Adrenal gland (tissue), 12 donors: ENCODE measurements around the gene DOCK1. TPM values are rescaled to one million over a fixed set of nuclear protein-coding genes. Genes with fewer than 3 reads are reported as not detected.

Experiments used
- DNase-seq, 7 donors: peaks; one replicate each; pipeline ENCODE4 v3.0.0-alpha.2; 2019 to 2020
- H3K27ac ChIP-seq, 5 donors: fragments of 200-600 bp; sonication (generic) in 4 of 5; 1 replicate in 3 of 5; 2 replicates in 2 of 5; pipeline versions ENCODE4 v1.5.1 to v1.8.0; 2016 to 2020; ENCODE audit warnings: mild to moderate bottlenecking in 1 of 5
- H3K27me3 ChIP-seq: fragments of 200-600 bp; 2 replicates; pipeline ENCODE4 v1.8.0; 2021
- H3K36me3 ChIP-seq, 2 donors: fragments of 200-600 bp; replicated peaks in 1 of 2; 1 replicate in 1 of 2; 2 replicates in 1 of 2; pipeline versions ENCODE4 v1.5.1 to v1.8.0; 2018 to 2022
- H3K4me1 ChIP-seq, 2 donors: fragments of 200-600 bp; replicated peaks in 1 of 2; 1 replicate in 1 of 2; 2 replicates in 1 of 2; pipeline versions ENCODE4 v1.5.1 to v1.8.0; 2018 to 2021
- H3K4me3 ChIP-seq, 4 donors: fragments of 200-600 bp; sonication (generic) in 3 of 4; one replicate each; pipeline ENCODE4 v1.5.1; 2016 to 2018
- H3K9me3 ChIP-seq, 3 donors: fragments of 200-600 bp; sonication (generic) in 1 of 3; replicated peaks in 1 of 3; 1 replicate in 2 of 3; 2 replicates in 1 of 3; pipeline versions ENCODE4 v1.5.1 to v1.8.0; 2016 to 2021
- CTCF ChIP-seq, 6 experiments: fragments of 450-650 bp in 4 of 6; fragments of 200-600 bp in 2 of 6; sonication (generic) in 1 of 6; IDR thresholded peaks; 1 replicate in 5 of 6; 2 replicates in 1 of 6; pipeline versions ENCODE4 v1.5.1 to v1.8.0; 2016 to 2021; ENCODE audit warnings: antibody characterized with exemption in 6 of 6, mild to moderate bottlenecking in 2 of 6, moderate library complexity in 1 of 6
- POLR2A ChIP-seq, 2 donors: fragments of 450-650 bp; IDR thresholded peaks; one replicate each; pipeline ENCODE4 v1.6.1; 2017; ENCODE audit warnings: antibody characterized with exemption in 2 of 2, mild to moderate bottlenecking in 2 of 2, moderate library complexity in 1 of 2
- WGBS, 4 donors: extraction: QIAGEN DNeasy Blood & Tissue Kit in 2 of 4; methylation state at CpG; one replicate each; pipeline versions ENCODE4 v1.1.5 to v1.1.7; 2013 to 2017; 5-methylcytosine and 5-hydroxymethylcytosine counted together
- intact Hi-C, 2 donors: fragments of 100-400 bp; cut with DNase I; formaldehyde crosslinking; loops; one replicate each; pipeline versions ENCODE4 v1.14.1 to v1.15.0; 2022 to 2023
- polyA plus RNA-seq, 3 donors: library from polyadenylated mRNA; stranded (reverse); fragments of 200-250 nt in 2 of 3; fragments of 350-450 nt in 1 of 3; fragmentation: Illumina TruSeq in 1 of 3; extraction: RNeasy Lipid Tissue Mini Kit (QIAGEN cat#74804) in 1 of 3; gene quantifications; one replicate each; pipeline ENCODE4 v1.2.3, GENCODE V29; 2013 to 2014
- total RNA-seq, 9 donors: library from RNA; depleted of rRNA in 4 of 9; stranded (reverse); fragments of >200 nt in 4 of 9; fragments of 120-200 nt in 1 of 9; fragmentation: NEBNext Ultra II Directional in 1 of 9; extraction: Animal tissue kit (Norgen Biotek cat#: 25700) in 1 of 9; gene quantifications; one replicate each; pipeline versions ENCODE4 v1.1.0 to v1.2.4, GENCODE V29; 2013 to 2023
- donor health status: healthy with polysubstance abuse.
- donor health status: Bipolar disorder and iron deficiency.
- donor health status: DM: yes; HTN: yes; CAD: no.
- donor health status: DM: no; HTN: no; CAD: no.
- donor health status: DM: no; HTN: no; CAD: no.
- donor health status: DM: yes; HTN: yes; CAD: no.

DOCK1 gene
- total and polyA plus RNA-seq, 12 donors: 8.1 to 30.4 (median 21.6) TPM

- TF ChIP-seq POLR2A (IDR thresholded peaks at IDR 0.05): no peak
- no peak for TF ChIP-seq CTCF (IDR thresholded peaks at IDR 0.05)
- WGBS, 4 donors: 80 to 89% (median 82%) methylated on average over 8 of the region's 8 CpGs
- H3K4me1 ChIP-seq: no peaks in the 10 kb centered on the region
- DNase-seq: no peak
- no peaks in the 10 kb centered on the region for H3K9me3 ChIP-seq
- H3K4me3 ChIP-seq: no peak overlapping the region
- intact Hi-C loops: no loop called here
- no peaks in the 10 kb centered on the region for H3K36me3 ChIP-seq
- no peaks in the 10 kb centered on the region for H3K27me3 ChIP-seq
- no peak overlapping the region for H3K27ac ChIP-seq
Measured at GRCh38 chr10:126957111-126957510, 51.9 kb downstream of the DOCK1 start.

- Histone ChIP-seq H3K27me3 (no peaks in the 10 kb centered on the region), H3K4me1 (no peaks in the 10 kb centered on the region), H3K9me3 (no peaks in the 10 kb centered on the region), H3K36me3 (no peaks in the 10 kb centered on the region), H3K4me3 (no peak overlapping the region), H3K27ac (no peak overlapping the region)
- no peak for TF ChIP-seq POLR2A (IDR thresholded peaks at IDR 0.05)
- no peak for TF ChIP-seq CTCF (IDR thresholded peaks at IDR 0.05)
- intact Hi-C loops: no loop called here
- WGBS, 4 donors: 88 to 97% (median 91%) methylated on average over 4 of the region's 4 CpGs
- no peak for DNase-seq
Measured at GRCh38 chr10:126959431-126959830, 54.2 kb downstream of the DOCK1 start.

- no peaks in the 10 kb centered on the region for H3K4me1 ChIP-seq
- WGBS, 4 donors: 93 to 99% (median 97%) methylated on average over 11 to 16 of the region's 16 CpGs
- no peak overlapping the region for H3K27ac ChIP-seq
- intact Hi-C loops: no loop called here
- DNase-seq: no peak
- H3K9me3 ChIP-seq: no peaks in the 10 kb centered on the region
- TF ChIP-seq CTCF (IDR thresholded peaks at IDR 0.05) (no peak), POLR2A (IDR thresholded peaks at IDR 0.05) (no peak)
- H3K27me3 ChIP-seq: no peaks in the 10 kb centered on the region
- no peaks in the 10 kb centered on the region for H3K36me3 ChIP-seq
- no peak overlapping the region for H3K4me3 ChIP-seq
Measured at GRCh38 chr10:126959906-126960685, 54.9 kb downstream of the DOCK1 start.

- Histone ChIP-seq H3K9me3 (no peaks in the 10 kb centered on the region), H3K4me3 (no peak overlapping the region), H3K27me3 (no peaks in the 10 kb centered on the region), H3K27ac (no peak overlapping the region), H3K36me3 (no peaks in the 10 kb centered on the region), H3K4me1 (no peaks in the 10 kb centered on the region)
- 82 to 95% (median 88%) methylated on average over 3 to 4 of the region's 4 CpGs for WGBS, 4 donors
- intact Hi-C loops: no loop called here
- no peak for DNase-seq
- TF ChIP-seq POLR2A (IDR thresholded peaks at IDR 0.05) (no peak), CTCF (IDR thresholded peaks at IDR 0.05) (no peak)
Measured at GRCh38 chr10:126963354-126963753, 58.1 kb downstream of the DOCK1 start.
